Measurements from ENCODE around the gene CCDC32. TPM values are rescaled to one million over a fixed set of nuclear protein-coding genes. Genes with fewer than 3 reads are reported as not detected.

CCDC32 gene
- total RNA-seq = 21.7 and 22.2 TPM in 2 replicates
- long read RNA-seq, transcript CCDC32-202 (4 exons, 1,519 nt) = major isoform, 65 of 86 reads
- long read RNA-seq, partial matches to known transcripts = 6 of 86 reads
- long read RNA-seq, other reads (novel, unspliced or antisense) = 10 of 86 reads

- Mint-ChIP-seq H3K36me3 (ENCODE audit: insufficient read depth) (peaks cover 3% of the 10 kb centered on the region), H3K4me3 (ENCODE audit: low read depth) (peak within 1 kb of the TSS; percentile 89), H3K4me1 (ENCODE audit: low read depth) (peaks cover 14% of the 10 kb centered on the region), H3K27me3 (peaks cover 7% of the 10 kb centered on the region), H3K27ac (peak within 1 kb of the TSS; percentile 95), H3K9me3 (ENCODE audit: low read depth) (no peaks in the 10 kb centered on the region)
- TF ChIP-seq CTCF (IDR thresholded peaks at IDR 0.05; ENCODE audit: unreplicated experiment) = no peak
- DNase-seq (ENCODE audit: low spot score, unreplicated experiment) = peak; percentile 85
These were observed at the start of gene CCDC32 for GRCh38 chr15:40564591-40565332. CCDC32 (minus strand) TSS chr15:40565042; CDS start chr15:40563015, 2,027 bp downstream.

- Mint-ChIP-seq H3K27me3 (no peaks in the 10 kb centered on the region), H3K36me3 (ENCODE audit: insufficient read depth) (no peaks in the 10 kb centered on the region), H3K9me3 (ENCODE audit: low read depth) (no peaks in the 10 kb centered on the region), H3K27ac (no peak overlapping the region), H3K4me1 (ENCODE audit: low read depth) (no peaks in the 10 kb centered on the region), H3K4me3 (ENCODE audit: low read depth) (no peak overlapping the region)
- no peak for DNase-seq (ENCODE audit: low spot score, unreplicated experiment)
- TF ChIP-seq CTCF (IDR thresholded peaks at IDR 0.05; ENCODE audit: unreplicated experiment) = no peak
These were observed 48.2 kb upstream of the CCDC32 start for GRCh38 chr15:40613080-40613479.

- H3K27me3 Mint-ChIP-seq = no peaks in the 10 kb centered on the region
- H3K9me3 Mint-ChIP-seq (ENCODE audit: low read depth) = no peaks in the 10 kb centered on the region
- H3K27ac Mint-ChIP-seq = no peak overlapping the region
- H3K36me3 Mint-ChIP-seq (ENCODE audit: insufficient read depth) = no peaks in the 10 kb centered on the region
- no peak overlapping the region for H3K4me3 Mint-ChIP-seq (ENCODE audit: low read depth)
- TF ChIP-seq CTCF (IDR thresholded peaks at IDR 0.05; ENCODE audit: unreplicated experiment) = no peak
- no peaks in the 10 kb centered on the region for H3K4me1 Mint-ChIP-seq (ENCODE audit: low read depth)
- DNase-seq (ENCODE audit: low spot score, unreplicated experiment) = no peak
These were observed 39.1 kb upstream of the CCDC32 start for GRCh38 chr15:40603935-40604334.

GRCh38 chr15:40600956-40601355, 36.1 kb upstream of the CCDC32 start:
- no peak for TF ChIP-seq CTCF (IDR thresholded peaks at IDR 0.05; ENCODE audit: unreplicated experiment)
- Mint-ChIP-seq H3K27me3 (no peaks in the 10 kb centered on the region), H3K9me3 (ENCODE audit: low read depth) (no peaks in the 10 kb centered on the region), H3K27ac (no peak overlapping the region), H3K4me3 (ENCODE audit: low read depth) (no peak overlapping the region), H3K4me1 (ENCODE audit: low read depth) (no peaks in the 10 kb centered on the region), H3K36me3 (ENCODE audit: insufficient read depth) (no peaks in the 10 kb centered on the region)
- DNase-seq (ENCODE audit: low spot score, unreplicated experiment) = no peak

- Mint-ChIP-seq H3K9me3 (ENCODE audit: low read depth) (no peaks in the 10 kb centered on the region), H3K36me3 (ENCODE audit: insufficient read depth) (peaks cover 2% of the 10 kb centered on the region), H3K4me1 (ENCODE audit: low read depth) (peaks cover 7% of the 10 kb centered on the region), H3K4me3 (ENCODE audit: low read depth) (no peak overlapping the region), H3K27me3 (no peaks in the 10 kb centered on the region), H3K27ac (no peak overlapping the region)
- DNase-seq (ENCODE audit: low spot score, unreplicated experiment) = no peak
- no peak for TF ChIP-seq CTCF (IDR thresholded peaks at IDR 0.05; ENCODE audit: unreplicated experiment)
These were observed 33.8 kb upstream of the CCDC32 start for GRCh38 chr15:40598672-40599071.
